Fibroblast of villous mesenchyme (primary cell): Measurements from ENCODE around the gene ADGRF3. TPM values are rescaled to one million over a fixed set of nuclear protein-coding genes. Genes with fewer than 3 reads are reported as not detected.
"Not testable (repeated sequence)": the region's sequence is repeated elsewhere in the genome, so short reads cannot be mapped to it uniquely, and the experiment has no call there.

Experiments used
- DNase-seq: peaks from one replicate; pipeline ENCODE4 v3.0.0-alpha.2; 2010; ENCODE audit warnings: low read depth
- H3K4me3 ChIP-seq: 2 replicates; pipeline ENCODE4 v1.5.1; 2011; ENCODE audit warnings: low read depth, mild to moderate bottlenecking, low read length
- CTCF ChIP-seq: IDR thresholded peaks from 2 replicates; pipeline ENCODE4 v1.5.1; 2012; ENCODE audit warnings: low read depth, mild to moderate bottlenecking, low read length; ENCODE audit not compliant: insufficient read depth
- total RNA-seq: library from RNA; depleted of rRNA; stranded (reverse); fragments of >200 nt; gene quantifications from 2 replicates; pipeline ENCODE4 v1.2.3, GENCODE V29; 2012

ADGRF3 gene
- total RNA-seq, 1 donor, result under 0.01 TPM

GRCh38 chr2:26316845-26317244 is 29.7 kb downstream of the ADGRF3 start:
- DNase-seq, result no peak
- no peak for TF ChIP-seq CTCF

GRCh38 chr2:26316041-26316440 is 30.5 kb downstream of the ADGRF3 start:
- H3K4me3 ChIP-seq, result no peak overlapping the region
- peak; percentile 17 for DNase-seq
- TF ChIP-seq CTCF, result peak; percentile 28

More at GRCh38 chr2:26316845-26317244, 29.7 kb downstream of the ADGRF3 start:
- H3K4me3 ChIP-seq, result no peak overlapping the region

GRCh38 chr2:26314243-26314642 is 32.3 kb downstream of the ADGRF3 start:
- peak; percentile 23 for TF ChIP-seq CTCF
- no peak overlapping the region for H3K4me3 ChIP-seq
- DNase-seq, result no peak

- no peak overlapping the region for H3K4me3 ChIP-seq
- no peak for DNase-seq
- TF ChIP-seq CTCF, result no peak
Measured at GRCh38 chr2:26313446-26313845, 33.1 kb downstream of the ADGRF3 start.

GRCh38 chr2:26312471-26312870 is 34.1 kb downstream of the ADGRF3 start:
- no peak for DNase-seq
- no peak for TF ChIP-seq CTCF
- no peak overlapping the region for H3K4me3 ChIP-seq

- DNase-seq, result no peak
- TF ChIP-seq CTCF, result no peak
- no peak overlapping the region for H3K4me3 ChIP-seq
Measured at GRCh38 chr2:26309921-26310320, 36.7 kb downstream of the ADGRF3 start.

GRCh38 chr2:26305540-26305939 is 41.0 kb downstream of the ADGRF3 start:
- no peak for DNase-seq
- H3K4me3 ChIP-seq, result no peak overlapping the region
- no peak for TF ChIP-seq CTCF

GRCh38 chr2:26305094-26305493 is 41.5 kb downstream of the ADGRF3 start:
- H3K4me3 ChIP-seq, DNase-seq: not testable (repeated sequence)
